Prostate gland (tissue), 2 donors: ENCODE results near the gene FCN1.

Experiments used
- CTCF ChIP-seq, 4 experiments: fragments of 200-600 bp in 2 of 4; fragments of 450-650 bp in 2 of 4; sonication (generic) in 2 of 4; IDR thresholded peaks; 1 replicate in 3 of 4; 2 replicates in 1 of 4; pipeline ENCODE4 v1.5.1; 2016 to 2019; ENCODE audit warnings: antibody characterized with exemption in 4 of 4, mild to moderate bottlenecking in 2 of 4, moderate library complexity in 2 of 4
- POLR2A ChIP-seq: fragments of 450-650 bp; IDR thresholded peaks from one replicate; pipeline ENCODE4 v1.6.1; 2016; ENCODE audit warnings: antibody characterized with exemption, mild to moderate bottlenecking
- POLR2AphosphoS5 ChIP-seq: sonication (generic); formaldehyde crosslinking; IDR thresholded peaks from one replicate; pipeline ENCODE4 v1.6.1; 2017; ENCODE audit warnings: antibody characterized with exemption

GRCh38 chr9:134930398-134930797 lies 12.7 kb upstream of the FCN1 start:
- TF ChIP-seq POLR2A, result no peak
- no peak for TF ChIP-seq CTCF (IDR thresholded peaks at IDR 0.05)
- TF ChIP-seq POLR2AphosphoS5, result no peak
